GM12878 (cell line): ENCODE measurements around the gene VAV2. TPM values are rescaled to one million over a fixed set of nuclear protein-coding genes. Genes with fewer than 3 reads are reported as not detected.

Experiments
- ATAC-seq: fragments of 200-7000 bp; cut with Tn5 transposase; 3 replicates; pipeline ENCODE4 v1.9.1; 2020; ENCODE audit warnings: mild to moderate bottlenecking, moderate library complexity
- BruUV-seq: library from RNA; stranded (reverse); fragments of 400-500 nt; replicated peaks from 2 replicates; lab custom pipeline; 2021; lab: Mats Ljungman, UMichigan
- CTCF ChIA-PET: fragments of 300-600 bp; sonication (Branson Sonifier 250); formaldehyde crosslinking; extraction: SDS; loops from one replicate; lab custom pipeline; 2021; ENCODE audit warnings: inconsistent platforms; lab: Yijun Ruan, JAX
- POLR2A ChIA-PET: fragments of 350-600 bp; formaldehyde crosslinking; extraction: SDS; loops from one replicate; lab custom pipeline; 2021; ENCODE audit warnings: inconsistent platforms; lab: Charles Lee
- RAD21 ChIA-PET: fragments of 300-600 bp; sonication (Branson Sonifier 250); formaldehyde crosslinking; loops from one replicate; lab custom pipeline; 2023; ENCODE audit warnings: antibody characterized with exemption; ENCODE audit not compliant: unreplicated experiment; lab: Charles Lee
- SMC1A ChIA-PET: fragments of 300-600 bp; sonication (Branson Sonifier 250); formaldehyde crosslinking; loops from one replicate; lab custom pipeline; 2023; ENCODE audit not compliant: unreplicated experiment, uncharacterized antibody; lab: Charles Lee
- DNase-seq: peaks from one replicate; pipeline ENCODE4 v3.0.0-alpha.2; 2011; ENCODE audit warnings: low read depth, low spot score
- FAIRE-seq: peaks from 3 replicates; lab custom pipeline; 2011; peaks lifted over from hg19 to GRCh38; lab: Jason Lieb, UNC
- H2AFZ ChIP-seq: 2 replicates; pipeline ENCODE4 v1.6.0; 2011; ENCODE audit warnings: low read depth, low read length, control low read depth; ENCODE audit not compliant: control insufficient read depth
- H3K27ac ChIP-seq: 2 replicates; pipeline ENCODE4 v1.5.1; 2011; ENCODE audit warnings: control low read depth; ENCODE audit not compliant: control insufficient read depth, insufficient read depth
- H3K27me3 ChIP-seq, 2 experiments: replicated peaks in 1 of 2; 2 replicates each; pipeline versions ENCODE4 v1.6.0 to v1.6.1; 2011; ENCODE audit warnings: low read length in 1 of 2; ENCODE audit not compliant: control insufficient read depth in 2 of 2, insufficient read depth in 2 of 2
- H3K36me3 ChIP-seq, 2 experiments: 2 replicates each; pipeline ENCODE4 v1.5.1; 2011; ENCODE audit warnings: low read length in 1 of 2; ENCODE audit not compliant: control insufficient read depth in 2 of 2, insufficient read depth in 2 of 2
- H3K4me1 ChIP-seq: 2 replicates; pipeline ENCODE4 v1.6.1; 2011; ENCODE audit warnings: mild to moderate bottlenecking, low read length, moderate library complexity, mixed read lengths; ENCODE audit not compliant: control insufficient read depth, insufficient read depth
- H3K4me2 ChIP-seq: 2 replicates; pipeline ENCODE4 v1.6.0; 2011; ENCODE audit warnings: control low read depth; ENCODE audit not compliant: control insufficient read depth, insufficient read depth
- H3K4me3 ChIP-seq: fragments of 200-600 bp; sonication (generic); 2 replicates; pipeline ENCODE4 v1.5.1; 2016
- H3K79me2 ChIP-seq: 2 replicates; pipeline ENCODE4 v1.6.0; 2011; ENCODE audit warnings: low read length; ENCODE audit not compliant: control insufficient read depth, insufficient read depth
- H3K9ac ChIP-seq: 2 replicates; pipeline ENCODE4 v1.8.0; 2011; ENCODE audit warnings: low read length, control low read depth, mixed read lengths; ENCODE audit not compliant: control insufficient read depth, insufficient read depth
- H3K9me3 ChIP-seq: replicated peaks from 3 replicates; pipeline ENCODE4 v1.5.1; 2011; ENCODE audit warnings: mild to moderate bottlenecking, low read length; ENCODE audit not compliant: control insufficient read depth, insufficient read depth
- H4K20me1 ChIP-seq: 2 replicates; pipeline ENCODE4 v1.6.0; 2011; ENCODE audit not compliant: control insufficient read depth, insufficient read depth
- CHD2 ChIP-seq: IDR thresholded peaks from 2 replicates; pipeline ENCODE4 v1.6.1; 2011; ENCODE audit warnings: low read depth, low read length, improper control_type of control experiment, borderline replicate concordance
- IKZF2 ChIP-seq, 2 experiments: fragments of 450-650 bp; IDR thresholded peaks; 2 replicates each; pipeline ENCODE4 v1.6.1; 2017; ENCODE audit warnings: mild to moderate bottlenecking in 2 of 2, moderate library complexity in 2 of 2
- SIN3A ChIP-seq: IDR thresholded peaks from 2 replicates; pipeline ENCODE4 v1.6.1; 2012; ENCODE audit warnings: low read depth, low read length, improper control_type of control experiment
- WGBS: methylation state at CpG from one replicate; pipeline ENCODE4 v1.1.6; 2016; ENCODE audit warnings: low lambda C conversion rate; ENCODE audit not compliant: insufficient replicate concordance, insufficient coverage; ENCODE audit errors: missing lambda C conversion rate; 5-methylcytosine and 5-hydroxymethylcytosine counted together
- in situ Hi-C: fragments of 300-500 bp; cut with MboI; formaldehyde crosslinking; loops from 9 replicates; pipeline ENCODE4 v1.14.3; 2018; ENCODE audit warnings: mixed read lengths
- intact Hi-C: fragments of 100-400 bp; cut with micrococcal nuclease; formaldehyde crosslinking; loops from one replicate; pipeline ENCODE4 v1.14.2; 2022; ENCODE audit not compliant: unreplicated experiment
- polyA plus RNA-seq, 11 experiments: library from polyadenylated mRNA; depleted of rRNA in 4 of 11; unstranded in 6 of 11; stranded (reverse) in 5 of 11; fragments of >200 nt; fragmentation: Nextera tagmentation in 4 of 11; fragmentation: Illumina TruSeq in 1 of 11; extraction: Ambion mirVana in 4 of 11; extraction: Trizol in 1 of 11; gene quantifications; 1 replicate in 1 of 11; 2 replicates in 10 of 11; pipeline versions ENCODE4 v1.2.1 to v1.2.3, GENCODE V29; 2011 to 2016; ENCODE audit warnings: inconsistent platforms in 2 of 11, missing spikeins in 2 of 11, low read depth in 1 of 11
- total RNA-seq, 4 experiments: library from RNA; depleted of rRNA in 3 of 4; stranded (reverse); fragments of >200 nt in 3 of 4; fragmentation: Illumina TruSeq in 1 of 4; extraction: Trizol in 1 of 4; gene quantifications; 2 replicates each; pipeline versions ENCODE4 v1.2.1 to v1.2.3, GENCODE V29; 2013 to 2021

Gene VAV2
- total and polyA plus RNA-seq, 10 of the 15 experiments (the other 5 are each of a cell fraction or from before 2014, with no cell fraction given) = 0.13 to 43.9 (median 16.9) TPM

- H3K9me3 ChIP-seq = no peaks in the 10 kb centered on the region
- no peak for FAIRE-seq
These were observed 43.2 kb upstream of the VAV2 start for GRCh38 chr9:134035041-134036039.

GRCh38 chr9:134034215-134035040 lies 42.3 kb upstream of the VAV2 start:
- Histone ChIP-seq H3K9me3 (no peaks in the 10 kb centered on the region), H3K4me2 (no peak overlapping the region), H3K9ac (no peak overlapping the region), H3K79me2 (no peaks in the 10 kb centered on the region), H4K20me1 (no peaks in the 10 kb centered on the region), H3K4me3 (no peak overlapping the region), H3K36me3 (peaks cover 0 to 17% of the 10 kb centered on the region in 2 experiments; a peak in 3 of 4 replicates), H3K27me3 (no peaks in the 10 kb centered on the region), H3K27ac (no peak overlapping the region), H3K4me1 (no peaks in the 10 kb centered on the region), H2AFZ (no peak overlapping the region)
- ChIA-PET SMC1A (no interaction called here), CTCF (no interaction called here), RAD21 (no interaction called here), POLR2A (no interaction called here)
- in situ Hi-C loops (no loop called here), intact Hi-C loops (no loop called here)
- DNase-seq = no peak
- no TSS peak for BruUV-seq
- TF ChIP-seq SIN3A = no peak
- FAIRE-seq = no peak
- no peak for ATAC-seq
- WGBS = 85% methylated on average over 19 of the region's 19 CpGs

More at GRCh38 chr9:134035041-134036039, 43.2 kb upstream of the VAV2 start:
- ATAC-seq = no peak
- no peak overlapping the region for H2AFZ ChIP-seq
- no peaks in the 10 kb centered on the region for H3K79me2 ChIP-seq
- no peak overlapping the region for H3K27ac ChIP-seq
- ChIA-PET SMC1A (no interaction called here), RAD21 (no interaction called here), POLR2A (no interaction called here), CTCF (no interaction called here)
- intact Hi-C loops = no loop called here
- H3K4me3 ChIP-seq = no peak overlapping the region
- no peak overlapping the region for H3K4me2 ChIP-seq
- H3K36me3 ChIP-seq = peaks cover 0 to 20% of the 10 kb centered on the region in 2 experiments; a peak in 3 of 4 replicates
- TF ChIP-seq IKZF2 (IDR thresholded peaks at IDR 0.05) (no peak), CHD2 (no peak)
- H3K27me3 ChIP-seq = no peaks in the 10 kb centered on the region
- no peaks in the 10 kb centered on the region for H4K20me1 ChIP-seq
- in situ Hi-C loops = no loop called here
- H3K4me1 ChIP-seq = no peaks in the 10 kb centered on the region
- WGBS = 89% methylated on average over 28 of the region's 28 CpGs
- H3K9ac ChIP-seq = no peak overlapping the region
- no TSS peak for BruUV-seq
- no peak for DNase-seq
